PFSK-1 (cell line): ENCODE data around the gene PALLD.
A peak's percentile ranks its signal among the peaks of the same experiment; 100 is the strongest.

Source experiments
- FOXP2 ChIP-seq: optimal IDR thresholded peaks from 2 replicates; pipeline ENCODE3; 2011; ENCODE audit warnings: borderline replicate concordance, control low read depth, inconsistent platforms; ENCODE audit not compliant: insufficient read depth; ENCODE audit errors: extremely low read length, extremely low read depth
- POLR2AphosphoS5 ChIP-seq: IDR thresholded peaks from 2 replicates; pipeline ENCODE4 v1.6.1; 2012; ENCODE audit warnings: low read depth, mild to moderate bottlenecking, control low read depth, low read length, moderate library complexity
- REST ChIP-seq, 2 experiments: IDR thresholded peaks; 2 replicates each; pipeline versions ENCODE4 v1.6.1 to v1.8.0; 2011 to 2012; ENCODE audit warnings: low read depth in 2 of 2, low read length in 2 of 2, control low read depth in 1 of 2, inconsistent platforms in 1 of 2, mild to moderate bottlenecking in 1 of 2, moderate library complexity in 1 of 2; ENCODE audit not compliant: insufficient read depth in 1 of 2
- SIN3A ChIP-seq: IDR thresholded peaks from 2 replicates; pipeline ENCODE4 v1.6.1; 2012; ENCODE audit warnings: mild to moderate bottlenecking, low read length, moderate library complexity, borderline replicate concordance; ENCODE audit not compliant: insufficient read depth
- TAF1 ChIP-seq: IDR thresholded peaks from 2 replicates; pipeline ENCODE4 v1.6.1; 2012; ENCODE audit warnings: low read length, control low read depth, borderline replicate concordance; ENCODE audit not compliant: insufficient read depth

PALLD gene

GRCh38 chr4:168723020-168723419 lies 226.2 kb downstream of the PALLD start:
- peak; percentile 3; the same call in 1 of the 2 replicates for TF ChIP-seq TAF1
- no peak for TF ChIP-seq FOXP2

GRCh38 chr4:168723569-168723968 lies 226.7 kb downstream of the PALLD start:
- TF ChIP-seq FOXP2 (no peak), POLR2AphosphoS5 (no peak), SIN3A (no peak), TAF1 (no peak), REST (IDR thresholded peaks at IDR 0.05; ENCODE audit: insufficient read depth in 1 of 2, low read depth in 2 of 2, low read length in 2 of 2) (no peak)

- no peak for TF ChIP-seq POLR2AphosphoS5
Measured at GRCh38 chr4:168724243-168724642, 227.4 kb downstream of the PALLD start.

GRCh38 chr4:168724686-168725411 lies 228.0 kb downstream of the PALLD start:
- TF ChIP-seq REST (IDR thresholded peaks at IDR 0.05; ENCODE audit: insufficient read depth in 1 of 2, low read depth in 2 of 2, low read length in 2 of 2): no peak
- TF ChIP-seq POLR2AphosphoS5: no peak
- TF ChIP-seq SIN3A: no peak
- TF ChIP-seq FOXP2: no peak
- no peak for TF ChIP-seq TAF1

GRCh38 chr4:168725930-168726329 lies 229.1 kb downstream of the PALLD start:
- TF ChIP-seq POLR2AphosphoS5 (no peak), REST (IDR thresholded peaks at IDR 0.05; ENCODE audit: insufficient read depth in 1 of 2, low read depth in 2 of 2, low read length in 2 of 2) (no peak), FOXP2 (no peak), SIN3A (no peak), TAF1 (no peak)

GRCh38 chr4:168731006-168731636 lies 234.3 kb downstream of the PALLD start:
- TF ChIP-seq POLR2AphosphoS5 (no peak), FOXP2 (no peak), TAF1 (no peak), SIN3A (no peak), REST (IDR thresholded peaks at IDR 0.05; ENCODE audit: insufficient read depth in 1 of 2, low read depth in 2 of 2, low read length in 2 of 2) (no peak)
